Measurements from ENCODE around the gene PRR30.

Gene PRR30

GRCh38 chr2:27102329-27102728 lies 36.9 kb downstream of the PRR30 start:
- CTCF ChIA-PET: interaction anchor here (0.9 to 10.8 kb wide), 13 partner anchors 9 to 201 kb away, joined by 3 to 136 read pairs (median 4); partner anchors contain the start of genes KHK and TRIM54
- POLR2A ChIA-PET: no interaction called here
- TF ChIP-seq CTCF (IDR thresholded peaks at IDR 0.05; ENCODE audit: control extremely low read depth, extremely low read depth, low read depth, missing control alignments): no peak
- DNase-seq (ENCODE audit: extremely low spot score): no peak

- DNase-seq (ENCODE audit: extremely low spot score): no peak
- no peak for TF ChIP-seq CTCF (IDR thresholded peaks at IDR 0.05; ENCODE audit: control extremely low read depth, extremely low read depth, low read depth, missing control alignments)
- ChIA-PET CTCF (interaction anchor here (0.9 to 10.8 kb wide), 15 partner anchors 8 to 205 kb away, joined by 3 to 136 read pairs (median 4); partner anchors contain the start of genes KHK, PREB and TRIM54), POLR2A (no interaction called here)
These were observed 39.2 kb downstream of the PRR30 start for GRCh38 chr2:27100036-27100435.

GRCh38 chr2:27099334-27099955 lies 39.8 kb downstream of the PRR30 start:
- CTCF ChIA-PET: interaction anchor here (0.7 to 10.8 kb wide), 17 partner anchors 8 to 206 kb away, joined by 3 to 136 read pairs (median 4); partner anchors contain the start of genes KHK, PREB and TRIM54

GRCh38 chr2:27097341-27097740 lies 41.9 kb downstream of the PRR30 start:
- DNase-seq (ENCODE audit: extremely low spot score): no peak
- ChIA-PET CTCF (interaction anchor here (0.7 to 10.8 kb wide), 19 partner anchors 8 to 586 kb away, joined by 3 to 136 read pairs (median 5); partner anchors contain the start of genes KHK and TRIM54), POLR2A (no interaction called here)
- no peak for TF ChIP-seq CTCF (IDR thresholded peaks at IDR 0.05; ENCODE audit: control extremely low read depth, extremely low read depth, low read depth, missing control alignments)

More at GRCh38 chr2:27099334-27099955, 39.8 kb downstream of the PRR30 start:
- no peak for TF ChIP-seq CTCF (IDR thresholded peaks at IDR 0.05; ENCODE audit: control extremely low read depth, extremely low read depth, low read depth, missing control alignments)
- DNase-seq (ENCODE audit: extremely low spot score): no peak
- POLR2A ChIA-PET: no interaction called here

- POLR2A ChIA-PET: no interaction called here
These were observed 42.4 kb downstream of the PRR30 start for GRCh38 chr2:27096748-27097297.

More at GRCh38 chr2:27096748-27097297, 42.4 kb downstream of the PRR30 start:
- CTCF ChIA-PET: interaction anchor here (0.7 to 10.8 kb wide), 19 partner anchors 9 to 586 kb away, joined by 3 to 136 read pairs (median 5); partner anchors contain the start of genes KHK and TRIM54
- DNase-seq (ENCODE audit: extremely low spot score): no peak
- TF ChIP-seq CTCF (IDR thresholded peaks at IDR 0.05; ENCODE audit: control extremely low read depth, extremely low read depth, low read depth, missing control alignments): no peak
